ENCODE measurements around the gene TTC6. TPM values are rescaled to one million over a fixed set of nuclear protein-coding genes. Genes with fewer than 3 reads are reported as not detected.

TTC6 gene
- total RNA-seq, 2 donors from 2014 or later: 0.14 TPM; not detected in 1

- Histone ChIP-seq H3K9me3 (no peaks in the 10 kb centered on the region), H3K4me3 (peak overlapping the region; percentile 40), H3K36me3 (no peaks in the 10 kb centered on the region), H3K27me3 (replicated peaks; ENCODE audit: insufficient read depth) (peaks cover 11% of the 10 kb centered on the region), H3K27ac (no peak overlapping the region), H3K4me1 (ENCODE audit: control insufficient read depth in 1 of 2, low read depth in 2 of 2) (peaks cover 4 to 9% of the 10 kb centered on the region in 2 donors)
- no peak for TF ChIP-seq CTCF (IDR thresholded peaks at IDR 0.05)
- ATAC-seq (ENCODE audit: insufficient number of reproducible peaks, low FRiP score, low read depth) (no peak), DNase-seq (ENCODE audit: low spot score) (no peak)
Measured at GRCh38 chr14:37622231-37622923, 26.9 kb downstream of the TTC6 start.

- no peak overlapping the region for H3K27ac ChIP-seq
- no peak for ATAC-seq (ENCODE audit: insufficient number of reproducible peaks, low FRiP score, low read depth)
- peaks cover 11% of the 10 kb centered on the region for H3K27me3 ChIP-seq (replicated peaks; ENCODE audit: insufficient read depth)
- H3K4me1 ChIP-seq (ENCODE audit: control insufficient read depth in 1 of 2, low read depth in 2 of 2): peaks cover 4 to 9% of the 10 kb centered on the region in 2 donors
- no peaks in the 10 kb centered on the region for H3K36me3 ChIP-seq
- no peaks in the 10 kb centered on the region for H3K9me3 ChIP-seq
- DNase-seq (ENCODE audit: low spot score): no peak
- no peak overlapping the region for H3K4me3 ChIP-seq
- TF ChIP-seq CTCF (IDR thresholded peaks at IDR 0.05): no peak
Measured at GRCh38 chr14:37623426-37623951, 28.1 kb downstream of the TTC6 start.

- H3K4me1 ChIP-seq (ENCODE audit: control insufficient read depth in 1 of 2, low read depth in 2 of 2): peaks cover 4 to 9% of the 10 kb centered on the region in 2 donors
- H3K27ac ChIP-seq: no peak overlapping the region
- no peak for ATAC-seq (ENCODE audit: insufficient number of reproducible peaks, low FRiP score, low read depth)
- H3K9me3 ChIP-seq: no peaks in the 10 kb centered on the region
- H3K36me3 ChIP-seq: no peaks in the 10 kb centered on the region
- peaks cover 11% of the 10 kb centered on the region for H3K27me3 ChIP-seq (replicated peaks; ENCODE audit: insufficient read depth)
- no peak overlapping the region for H3K4me3 ChIP-seq
- no peak for DNase-seq (ENCODE audit: low spot score)
- TF ChIP-seq CTCF (IDR thresholded peaks at IDR 0.05): no peak
Measured at GRCh38 chr14:37623971-37624370, 28.5 kb downstream of the TTC6 start.

GRCh38 chr14:37625597-37626595, 30.5 kb downstream of the TTC6 start:
- H3K27me3 ChIP-seq (replicated peaks; ENCODE audit: insufficient read depth): peaks cover 11% of the 10 kb centered on the region
- ATAC-seq (ENCODE audit: insufficient number of reproducible peaks, low FRiP score, low read depth) (no peak), DNase-seq (ENCODE audit: low spot score) (no peak)
- no peak for TF ChIP-seq CTCF (IDR thresholded peaks at IDR 0.05)
- no peaks in the 10 kb centered on the region for H3K9me3 ChIP-seq
- H3K36me3 ChIP-seq: no peaks in the 10 kb centered on the region
- H3K27ac ChIP-seq: no peak overlapping the region
- no peak overlapping the region for H3K4me3 ChIP-seq
- peaks cover 4 to 9% of the 10 kb centered on the region in 2 donors for H3K4me1 ChIP-seq (ENCODE audit: control insufficient read depth in 1 of 2, low read depth in 2 of 2)

GRCh38 chr14:37637341-37637740, 41.9 kb downstream of the TTC6 start:
- H3K27ac ChIP-seq: no peak overlapping the region
- H3K4me3 ChIP-seq: no peak overlapping the region
- DNase-seq (ENCODE audit: low spot score) (no peak), ATAC-seq (ENCODE audit: insufficient number of reproducible peaks, low FRiP score, low read depth) (no peak)
- no peaks in the 10 kb centered on the region for H3K4me1 ChIP-seq (ENCODE audit: control insufficient read depth in 1 of 2, low read depth in 2 of 2)
- H3K27me3 ChIP-seq (replicated peaks; ENCODE audit: insufficient read depth): no peaks in the 10 kb centered on the region
- no peak for TF ChIP-seq CTCF (IDR thresholded peaks at IDR 0.05)
- no peaks in the 10 kb centered on the region for H3K36me3 ChIP-seq
- no peaks in the 10 kb centered on the region for H3K9me3 ChIP-seq
